UCSD-AML1 (cell line): Measurements from ENCODE around the gene PSORS1C1.
A peak's percentile ranks its signal among the peaks of the same experiment; 100 is the strongest.
"Not testable (repeated sequence)": the region's sequence is repeated elsewhere in the genome, so short reads cannot be mapped to it uniquely, and the experiment has no call there.

ENCODE experiments used
- DNase-seq: peaks from one replicate; lab custom pipeline; 2025; ENCODE audit not compliant: unreplicated experiment; lab: John Stamatoyannopoulos, UW

The PSORS1C1 gene

GRCh38 chr6:31157513-31158139, 43.0 kb downstream of the PSORS1C1 start, which contains the start of gene CCHCR1:
Gene CCHCR1, minus strand, starts transcription at chr6:31157802. Its CDS starts 202 bp downstream, at chr6:31157600.
- DNase-seq, result no peak

- peak; percentile 99 for DNase-seq
Measured at GRCh38 chr6:31158140-31158862, 43.7 kb downstream of the PSORS1C1 start, which contains the start of gene TCF19. Gene TCF19, plus strand, starts transcription at chr6:31158589. Its CDS starts 881 bp downstream, at chr6:31159470.

- DNase-seq, result no peak
Measured at GRCh38 chr6:31158863-31159855, 44.6 kb downstream of the PSORS1C1 start.

GRCh38 chr6:31161216-31162126, 46.9 kb downstream of the PSORS1C1 start:
- DNase-seq, result no peak

GRCh38 chr6:31162463-31163165, 48.0 kb downstream of the PSORS1C1 start:
- no peak for DNase-seq

- no peak for DNase-seq
Measured at GRCh38 chr6:31163922-31164321, 49.3 kb downstream of the PSORS1C1 start.

GRCh38 chr6:31164475-31165063, 50.0 kb downstream of the PSORS1C1 start:
- DNase-seq, result not testable (repeated sequence)

GRCh38 chr6:31165064-31165832, 50.6 kb downstream of the PSORS1C1 start:
- not testable (repeated sequence) for DNase-seq

GRCh38 chr6:31165986-31166385, 51.4 kb downstream of the PSORS1C1 start:
- DNase-seq, result no peak

- DNase-seq, result no peak
Measured at GRCh38 chr6:31168606-31169005, 54.0 kb downstream of the PSORS1C1 start.

- no peak for DNase-seq
Measured at GRCh38 chr6:31169123-31169857, 54.7 kb downstream of the PSORS1C1 start.

GRCh38 chr6:31169858-31170599, 55.4 kb downstream of the PSORS1C1 start:
- DNase-seq, result not testable (repeated sequence)

GRCh38 chr6:31170600-31170881, 55.9 kb downstream of the PSORS1C1 start, which contains the start of gene POU5F1:
Gene POU5F1, minus strand, starts transcription at chr6:31170682. Its CDS starts 62 bp downstream, at chr6:31170620.
- no peak for DNase-seq

GRCh38 chr6:31170987-31171671, 56.5 kb downstream of the PSORS1C1 start:
- DNase-seq, result no peak

- no peak for DNase-seq
Measured at GRCh38 chr6:31171931-31172905, 57.6 kb downstream of the PSORS1C1 start.
